A549 treated with ZK216348 at 1 μM for 4 hours (cell line): ENCODE results near the gene OR1L1. TPM values are rescaled to one million over a fixed set of nuclear protein-coding genes. Genes with fewer than 3 reads are reported as not detected.

Experiments used
- total RNA-seq: library from RNA; stranded (reverse); fragments of 200-300 nt; extraction: Qiagen RNA extraction; gene quantifications from 5 replicates; pipeline ENCODE4 v1.2.3, GENCODE V29; 2022; ENCODE audit warnings: low read depth

The OR1L1 gene, protein sequence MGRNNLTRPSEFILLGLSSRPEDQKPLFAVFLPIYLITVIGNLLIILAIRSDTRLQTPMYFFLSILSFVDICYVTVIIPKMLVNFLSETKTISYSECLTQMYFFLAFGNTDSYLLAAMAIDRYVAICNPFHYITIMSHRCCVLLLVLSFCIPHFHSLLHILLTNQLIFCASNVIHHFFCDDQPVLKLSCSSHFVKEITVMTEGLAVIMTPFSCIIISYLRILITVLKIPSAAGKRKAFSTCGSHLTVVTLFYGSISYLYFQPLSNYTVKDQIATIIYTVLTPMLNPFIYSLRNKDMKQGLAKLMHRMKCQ
- total RNA-seq = not detected in 5 replicates

DNA sequence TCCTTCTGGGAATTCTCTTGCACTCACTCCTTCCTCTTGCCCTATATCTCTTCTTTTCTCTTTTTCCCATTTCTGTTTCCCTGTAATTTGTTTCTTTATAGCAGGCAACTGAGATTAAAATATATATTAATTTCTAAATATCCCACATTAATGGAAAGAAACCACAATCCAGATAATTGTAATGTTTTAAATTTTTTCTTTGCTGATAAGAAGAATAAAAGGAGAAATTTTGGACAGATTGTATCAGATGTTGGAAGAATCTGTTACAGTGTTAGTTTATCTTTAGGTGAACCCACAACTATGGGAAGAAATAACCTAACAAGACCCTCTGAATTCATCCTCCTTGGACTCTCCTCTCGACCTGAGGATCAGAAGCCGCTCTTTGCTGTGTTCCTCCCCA lies at the start of gene OR1L1:
Gene OR1L1, plus strand, starts transcription at position 301 of the 400 bp plus-strand sequence. Its CDS starts 0 bp downstream, at position 301.

DNA sequence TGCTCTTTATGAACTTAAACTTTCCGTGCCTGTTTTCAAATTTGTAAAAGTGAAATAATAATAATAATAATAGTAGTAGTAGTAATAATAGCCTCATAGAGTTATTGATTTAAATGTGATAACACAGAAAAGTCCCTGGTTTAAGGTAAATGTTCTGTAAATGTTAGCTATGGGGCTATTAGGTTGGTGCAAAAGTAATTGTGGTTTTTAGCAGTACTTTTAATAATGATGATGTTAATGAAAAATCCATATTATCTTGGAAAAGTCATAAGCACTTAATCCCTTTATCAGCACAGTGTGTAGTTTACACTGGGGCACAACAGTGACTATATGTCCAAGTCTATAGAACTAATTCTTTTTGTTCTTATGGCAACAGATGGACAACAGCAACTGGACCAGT lies 47.2 kb upstream of the OR1L1 start, which contains the start of gene OR1Q1:
Gene OR1Q1, plus strand, starts transcription at position 377 of the 400 bp plus-strand sequence. Its CDS starts 0 bp downstream, at position 377.

DNA sequence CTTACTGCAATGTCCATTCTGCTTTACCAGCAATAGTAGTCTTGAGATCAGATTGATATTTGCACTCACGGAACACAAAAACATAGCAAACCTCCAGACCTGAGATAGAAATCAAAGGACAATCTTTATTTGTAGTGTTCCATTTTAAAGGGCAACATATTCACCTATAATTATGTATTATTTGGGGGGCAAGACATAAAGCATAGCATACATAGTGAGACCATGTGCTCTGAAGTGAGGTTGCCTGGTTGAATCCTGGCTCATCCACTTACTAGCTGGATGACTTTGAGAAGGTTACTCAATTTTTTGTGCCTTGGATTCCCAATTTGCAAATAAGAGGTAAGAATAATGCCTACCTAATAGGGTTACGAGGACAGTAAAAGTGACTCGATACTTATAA lies 4.0 kb upstream of the OR1L1 start, which contains the start of gene OR1B1:
Gene OR1B1, minus strand, starts transcription at position 101 of the 400 bp plus-strand sequence.

Other genes with a start within 250 kb of the OR1L1 start
- gene OR1J1, start 183.8 kb upstream of the OR1L1 start, total RNA-seq = not detected in 5 replicates
- not detected in 5 replicates for gene OR1J2, start 150.9 kb upstream of the OR1L1 start, total RNA-seq
- not detected in 5 replicates for gene OR1J4, start 142.6 kb upstream of the OR1L1 start, total RNA-seq
- not detected in 5 replicates for gene OR1N1, start 134.4 kb upstream of the OR1L1 start, total RNA-seq
- not detected in 5 replicates for gene OR1N2, start 108.6 kb upstream of the OR1L1 start, total RNA-seq
- not detected in 5 replicates for gene OR1L8, start 78.3 kb upstream of the OR1L1 start, total RNA-seq
- 0.15 TPM in 1 of 5 replicates, not detected in the others for gene OR1Q1, start 47.0 kb upstream of the OR1L1 start, total RNA-seq
- not detected in 5 replicates for gene OR1B1, start 4.1 kb upstream of the OR1L1 start, total RNA-seq
- gene OR1L3, start 13.4 kb downstream of the OR1L1 start, total RNA-seq = not detected in 5 replicates
- not detected in 5 replicates for gene OR1L4, start 62.3 kb downstream of the OR1L1 start, total RNA-seq
- gene OR1L6, start 80.6 kb downstream of the OR1L1 start, total RNA-seq = not detected in 5 replicates
- not detected in 5 replicates for gene OR5C1, start 127.2 kb downstream of the OR1L1 start, total RNA-seq
- gene OR1K1, start 138.4 kb downstream of the OR1L1 start, total RNA-seq = not detected in 5 replicates
- gene PDCL, start 166.9 kb downstream of the OR1L1 start, total RNA-seq = 14.1 to 21.2 TPM (median 17.4 TPM) in 5 replicates
- 14.8 to 26.0 TPM (median 18.3 TPM) in 5 replicates for gene RC3H2, start 243.6 kb downstream of the OR1L1 start, total RNA-seq